LNCAP (cell line): ENCODE measurements around the gene PGF.

Experiments
- CTCF ChIP-seq: fragments of 450-650 bp; IDR thresholded peaks from 2 replicates; pipeline ENCODE4 v1.5.1; 2017; ENCODE audit warnings: mild to moderate bottlenecking

The PGF gene

DNA sequence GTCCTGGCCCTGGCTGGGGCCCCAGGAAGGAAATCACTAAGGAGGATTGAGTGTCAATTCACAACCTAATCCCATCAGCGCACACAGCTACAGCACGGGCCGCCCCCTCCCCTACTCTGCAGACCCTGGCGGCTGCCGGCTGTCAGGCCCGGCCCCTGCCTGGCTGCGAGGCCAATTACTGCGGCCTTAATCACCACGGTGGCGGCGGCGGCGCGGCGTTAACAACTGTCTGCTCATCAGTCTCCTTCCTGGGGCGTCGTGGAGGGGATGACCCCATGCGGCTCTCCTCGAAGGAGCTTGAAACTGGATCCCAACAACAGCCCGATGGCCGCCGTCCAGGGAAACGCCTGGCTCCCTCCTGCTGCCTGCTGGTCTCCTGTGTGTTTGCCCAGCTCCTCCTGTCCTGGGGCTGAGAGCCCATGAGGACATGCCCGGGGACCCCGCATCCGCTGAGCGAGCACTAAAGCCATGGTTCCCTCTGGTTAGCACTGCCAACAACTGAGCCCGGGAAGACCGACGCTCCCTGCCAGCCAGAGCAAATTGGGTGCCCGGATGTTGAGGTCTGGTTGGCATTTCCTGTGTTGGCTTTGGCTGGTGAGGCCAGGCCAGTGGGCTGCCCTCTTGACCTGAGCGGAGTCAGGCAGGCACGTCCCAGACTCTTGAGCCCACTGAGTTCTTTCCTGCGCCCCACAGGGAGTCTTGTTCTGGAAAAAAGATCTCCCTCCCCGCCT, 25.5 kb upstream of the PGF start:
- no peak for TF ChIP-seq CTCF

DNA sequence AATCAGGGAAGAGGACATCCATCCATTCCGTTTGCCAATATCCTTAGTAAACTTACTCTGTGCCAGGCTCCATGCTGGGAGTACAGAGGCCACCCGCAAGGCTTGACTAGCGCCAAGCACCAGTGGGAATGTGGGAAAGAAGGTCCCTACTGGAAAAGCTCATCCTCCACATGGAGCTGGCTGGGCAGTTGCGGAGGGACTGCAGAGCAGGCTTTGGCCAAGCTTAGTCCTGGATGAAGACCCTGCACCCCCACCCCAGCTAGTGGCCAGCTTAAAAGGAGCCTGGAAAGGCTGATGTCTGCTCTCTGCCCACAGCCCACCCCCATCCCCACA, 25.0 kb upstream of the PGF start:
- no peak for TF ChIP-seq CTCF

- TF ChIP-seq CTCF: no peak
These were observed 24.3 kb upstream of the PGF start for GRCh38 chr14:74979442-74980397.

- no peak for TF ChIP-seq CTCF
These were observed 23.6 kb upstream of the PGF start for GRCh38 chr14:74979029-74979428.

GRCh38 chr14:74978416-74978947, 23.1 kb upstream of the PGF start:
- TF ChIP-seq CTCF: no peak

- no peak for TF ChIP-seq CTCF
These were observed 22.5 kb upstream of the PGF start for GRCh38 chr14:74977901-74978385.

- TF ChIP-seq CTCF: no peak
These were observed 21.9 kb upstream of the PGF start for GRCh38 chr14:74977164-74977900.
